Adipose tissue (tissue), 3 donors: ENCODE measurements around the gene TERT. TPM values are rescaled to one million over a fixed set of nuclear protein-coding genes. Genes with fewer than 3 reads are reported as not detected.

ENCODE experiments used
- H3K27ac ChIP-seq: one replicate; pipeline ENCODE4 v1.5.1; 2013; ENCODE audit warnings: low read depth, low read length
- WGBS, 3 donors: extraction: QIAGEN DNeasy Blood & Tissue Kit; methylation state at CpG; one replicate each; pipeline ENCODE4 v1.1.7; 2013; 5-methylcytosine and 5-hydroxymethylcytosine counted together
- polyA plus RNA-seq, 3 donors: library from polyadenylated mRNA; stranded (reverse); fragments of 200-250 nt; gene quantifications; one replicate each; pipeline ENCODE4 v1.2.3, GENCODE V29; 2013
- donor health status: healthy with polysubstance abuse.
- donor health status: Bipolar disorder and iron deficiency.
- donor health status: healthy.

The TERT gene
- polyA plus RNA-seq, 3 donors: 0.02 to 0.03 TPM; not detected in 1

DNA sequence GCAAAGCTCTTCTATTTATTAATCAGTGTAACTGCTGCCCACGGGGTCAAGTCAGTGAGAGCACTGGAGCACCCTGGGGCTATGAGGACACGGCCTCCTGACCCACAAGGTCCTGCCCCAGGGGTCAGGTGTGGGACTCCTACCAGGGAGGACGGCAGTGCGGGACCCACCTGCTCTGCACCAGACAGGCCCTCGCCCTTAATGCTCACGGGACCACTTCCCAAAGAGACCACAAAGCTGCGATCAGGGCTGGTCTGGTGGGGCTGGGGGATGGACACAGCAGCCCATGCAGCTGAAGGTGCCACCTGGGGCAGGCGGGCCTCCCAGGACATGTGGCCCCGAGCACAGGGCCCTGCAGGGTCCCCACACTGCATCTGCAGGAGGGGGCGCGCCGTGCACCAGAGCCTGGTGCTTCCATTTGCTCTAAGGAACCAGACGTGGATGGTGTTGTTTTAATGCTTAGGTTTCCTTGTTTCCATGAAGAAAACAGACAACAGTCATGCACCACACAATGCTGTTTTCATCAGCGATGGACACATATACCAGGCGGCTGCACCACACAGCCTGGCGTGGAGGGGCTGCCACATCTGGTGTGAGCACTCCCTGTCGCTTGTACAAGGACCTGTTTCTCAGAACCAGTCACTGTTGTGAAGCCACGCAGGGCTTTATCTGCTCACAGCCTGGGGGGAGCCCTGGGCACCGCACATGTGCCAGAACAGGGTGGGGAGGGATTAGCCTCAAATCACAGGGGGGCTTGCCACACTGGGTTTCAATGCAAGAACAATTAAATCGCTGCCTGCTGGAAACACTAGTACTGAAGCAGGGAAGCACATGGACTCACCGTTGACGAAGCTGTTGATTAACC, 27.4 kb upstream of the TERT start:
- no peak overlapping the region for H3K27ac ChIP-seq
- 93 to 95% (median 94%) methylated on average over 22 of the region's 22 CpGs for WGBS, 3 donors

GRCh38 chr5:1321576-1321975, 26.7 kb upstream of the TERT start:
- H3K27ac ChIP-seq: no peak overlapping the region
- WGBS, 3 donors: 93 to 97% (median 94%) methylated on average over 16 of the region's 16 CpGs

GRCh38 chr5:1320436-1321344, 25.8 kb upstream of the TERT start:
- no peak overlapping the region for H3K27ac ChIP-seq
- 87 to 91% (median 90%) methylated on average over 36 of the region's 36 CpGs for WGBS, 3 donors

- H3K27ac ChIP-seq: no peak overlapping the region
- 85 to 90% (median 89%) methylated on average over 17 to 21 of the region's 21 CpGs for WGBS, 3 donors
These were observed 24.8 kb upstream of the TERT start for GRCh38 chr5:1319436-1320256.

DNA sequence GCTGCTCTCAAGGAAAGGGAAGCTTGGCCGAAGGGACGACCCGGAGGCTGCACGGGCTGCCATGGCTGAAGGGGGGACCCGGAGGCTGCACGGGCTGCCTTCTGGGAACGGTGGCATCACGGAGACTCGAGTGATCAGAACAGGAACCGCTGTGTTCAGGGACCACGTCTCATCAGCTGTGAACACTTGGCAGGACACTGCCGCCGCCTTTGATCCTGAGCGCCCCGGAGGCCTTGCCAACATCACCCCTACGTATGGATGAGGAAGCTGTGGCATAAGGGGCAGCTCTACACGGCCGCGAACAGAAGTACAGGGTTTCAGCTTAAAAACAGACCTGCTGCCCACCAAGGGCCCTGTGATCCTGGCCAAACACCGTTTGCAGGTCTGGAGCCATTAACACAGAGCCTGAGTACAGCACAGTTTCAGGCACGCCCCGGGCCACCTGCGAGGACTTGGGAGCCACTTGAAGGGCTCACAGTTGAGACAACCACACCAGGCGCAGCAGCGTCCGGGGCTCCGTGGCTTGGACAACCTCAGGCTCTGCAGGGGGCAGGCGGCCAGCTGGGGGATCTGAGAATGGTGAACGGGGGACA, 23.9 kb upstream of the TERT start:
- WGBS, 3 donors: 90 to 95% (median 92%) methylated on average over 29 of the region's 29 CpGs
- no peak overlapping the region for H3K27ac ChIP-seq

- H3K27ac ChIP-seq: no peak overlapping the region
These were observed 23.2 kb upstream of the TERT start for GRCh38 chr5:1317921-1318565.

DNA sequence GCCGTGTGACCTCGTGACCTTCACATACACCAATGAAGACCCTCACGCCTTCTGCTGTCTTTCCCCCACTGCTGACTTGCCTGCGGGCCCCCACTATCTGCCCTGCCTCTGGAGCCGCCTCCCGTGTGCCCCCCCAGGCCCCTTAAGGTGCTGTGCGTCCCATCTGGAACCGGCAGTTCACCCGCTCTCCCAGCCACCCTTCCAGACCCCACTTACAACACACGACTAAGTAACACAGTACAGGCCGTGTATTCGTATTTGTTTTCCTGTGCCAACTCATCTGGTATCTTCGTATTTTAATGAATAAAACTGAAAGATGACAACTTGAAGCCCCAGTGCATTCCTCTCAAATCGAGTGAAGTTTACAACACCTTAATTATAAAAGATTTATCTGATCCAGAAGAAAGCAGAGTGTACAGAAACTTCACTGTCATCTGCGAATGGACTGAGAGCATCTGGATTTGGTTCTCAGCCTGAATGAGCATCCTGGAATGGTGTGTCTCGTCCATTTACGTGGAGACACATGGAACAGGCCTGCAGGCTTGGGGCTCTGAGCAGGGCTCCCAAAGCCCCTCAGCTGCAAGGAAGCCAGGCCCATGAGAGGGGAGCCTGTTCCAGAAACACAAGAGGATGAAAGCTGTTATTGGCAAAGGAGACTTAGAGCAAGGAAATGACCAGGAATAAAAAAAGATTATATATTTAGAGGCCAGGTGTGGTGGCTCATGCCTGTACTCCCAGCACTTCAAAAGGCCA, 21.9 kb upstream of the TERT start:
- WGBS, 3 donors: 32 to 63% (median 60%) methylated on average over 17 of the region's 17 CpGs
- H3K27ac ChIP-seq: no peak overlapping the region

More at GRCh38 chr5:1317921-1318565, 23.2 kb upstream of the TERT start:
- 92 to 94% (median 93%) methylated on average over 26 of the region's 26 CpGs for WGBS, 3 donors

DNA sequence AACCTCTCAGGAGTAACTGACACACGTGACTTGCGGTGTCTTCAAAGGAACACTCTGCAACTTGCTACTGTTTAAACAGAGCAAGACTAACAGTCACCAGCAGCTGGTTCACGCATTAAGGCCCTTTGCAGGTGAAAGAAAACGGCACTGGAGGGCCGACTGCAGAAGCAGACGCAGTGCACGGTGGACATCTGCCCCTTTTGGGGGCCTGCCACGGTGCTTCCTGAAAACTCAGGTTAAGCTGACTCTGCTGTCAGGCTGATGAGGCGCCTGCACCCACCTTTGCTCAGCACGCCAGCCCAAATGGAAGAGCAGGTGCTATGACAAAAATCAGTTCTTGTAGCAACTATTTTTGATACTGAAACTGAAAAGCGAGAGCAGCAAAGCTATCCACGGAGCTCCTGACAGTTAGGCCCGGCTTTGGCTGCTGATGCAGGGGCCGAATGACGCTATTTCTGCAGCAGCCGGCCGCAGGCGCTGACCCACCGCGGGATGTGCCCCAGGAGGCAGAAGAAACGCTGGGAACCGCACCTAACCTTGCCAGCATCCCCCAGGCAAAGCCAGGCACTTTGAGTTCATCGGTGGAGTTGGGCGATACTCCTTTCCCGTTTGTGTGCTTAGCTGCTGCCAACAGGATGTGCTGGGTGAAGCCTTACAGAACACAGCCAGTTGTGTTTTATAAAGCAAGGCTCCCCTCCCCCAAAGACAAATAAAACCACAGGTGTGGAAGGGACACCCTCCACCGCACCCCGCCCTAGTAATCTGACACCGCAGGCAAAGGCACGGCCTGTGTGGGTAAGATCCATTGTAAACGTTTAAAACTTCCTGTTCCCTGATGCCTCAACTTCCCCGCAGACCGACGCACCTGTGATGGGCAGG, 21.1 kb upstream of the TERT start:
- 9 to 26% (median 25%) methylated on average over 33 of the region's 33 CpGs for WGBS, 3 donors
- no peak overlapping the region for H3K27ac ChIP-seq

DNA sequence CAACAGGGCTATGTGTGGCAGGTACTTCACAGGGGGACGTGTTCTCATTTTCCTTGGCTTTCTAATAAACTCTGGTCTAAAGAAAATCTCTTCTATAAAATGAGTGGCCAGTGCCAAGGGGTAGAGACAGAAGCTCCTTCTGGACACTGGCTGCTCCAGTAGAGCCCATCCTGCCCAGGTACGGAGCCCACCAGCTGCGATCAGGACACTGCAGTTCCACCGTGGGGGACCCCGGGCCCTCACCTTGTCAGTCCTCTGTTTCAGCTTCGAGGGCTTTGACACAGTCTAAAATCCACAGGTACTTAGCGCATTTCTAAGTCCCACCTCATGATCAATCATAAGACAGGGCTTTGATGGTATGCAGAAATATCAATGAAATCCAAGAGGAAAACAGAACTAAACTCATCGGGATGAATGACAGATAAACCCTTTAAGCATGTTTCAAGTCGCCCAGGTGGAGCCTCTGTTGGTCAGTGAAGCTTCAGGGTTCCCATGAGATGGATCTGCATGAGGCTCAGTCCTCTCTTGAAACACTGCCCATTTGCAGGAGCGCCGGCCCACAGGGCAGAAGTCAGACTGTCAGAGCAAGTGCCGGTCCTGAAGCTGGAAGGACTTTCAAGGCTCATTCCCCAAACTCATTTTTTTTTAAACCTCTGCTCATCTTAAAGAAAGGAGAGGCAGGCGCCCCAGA, 20.3 kb upstream of the TERT start:
- WGBS, 3 donors: 55 to 83% (median 79%) methylated on average over 13 of the region's 13 CpGs
- no peak overlapping the region for H3K27ac ChIP-seq

DNA sequence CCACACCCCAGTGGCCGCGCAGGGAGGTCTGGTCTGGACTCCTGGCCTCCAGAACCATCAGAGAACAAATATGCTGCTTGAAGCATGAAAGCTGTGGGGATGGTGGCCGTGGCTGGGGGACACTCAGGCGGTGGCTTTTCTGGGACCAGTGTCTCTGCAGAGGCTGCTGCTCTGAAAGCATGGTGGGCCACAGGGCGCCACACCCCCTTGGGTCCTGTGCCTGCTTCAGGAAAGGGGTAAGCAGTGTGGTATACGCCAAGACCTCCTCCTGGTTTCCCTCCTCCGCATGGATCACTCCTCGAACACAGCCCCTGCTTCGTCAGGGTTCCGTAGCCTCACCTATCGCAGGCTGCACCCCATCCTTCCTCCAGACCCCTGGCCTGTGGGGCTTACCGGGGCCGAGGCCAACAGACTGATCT, 19.7 kb upstream of the TERT start:
- 93 to 97% (median 96%) methylated on average over 13 of the region's 13 CpGs for WGBS, 3 donors
- no peak overlapping the region for H3K27ac ChIP-seq

DNA sequence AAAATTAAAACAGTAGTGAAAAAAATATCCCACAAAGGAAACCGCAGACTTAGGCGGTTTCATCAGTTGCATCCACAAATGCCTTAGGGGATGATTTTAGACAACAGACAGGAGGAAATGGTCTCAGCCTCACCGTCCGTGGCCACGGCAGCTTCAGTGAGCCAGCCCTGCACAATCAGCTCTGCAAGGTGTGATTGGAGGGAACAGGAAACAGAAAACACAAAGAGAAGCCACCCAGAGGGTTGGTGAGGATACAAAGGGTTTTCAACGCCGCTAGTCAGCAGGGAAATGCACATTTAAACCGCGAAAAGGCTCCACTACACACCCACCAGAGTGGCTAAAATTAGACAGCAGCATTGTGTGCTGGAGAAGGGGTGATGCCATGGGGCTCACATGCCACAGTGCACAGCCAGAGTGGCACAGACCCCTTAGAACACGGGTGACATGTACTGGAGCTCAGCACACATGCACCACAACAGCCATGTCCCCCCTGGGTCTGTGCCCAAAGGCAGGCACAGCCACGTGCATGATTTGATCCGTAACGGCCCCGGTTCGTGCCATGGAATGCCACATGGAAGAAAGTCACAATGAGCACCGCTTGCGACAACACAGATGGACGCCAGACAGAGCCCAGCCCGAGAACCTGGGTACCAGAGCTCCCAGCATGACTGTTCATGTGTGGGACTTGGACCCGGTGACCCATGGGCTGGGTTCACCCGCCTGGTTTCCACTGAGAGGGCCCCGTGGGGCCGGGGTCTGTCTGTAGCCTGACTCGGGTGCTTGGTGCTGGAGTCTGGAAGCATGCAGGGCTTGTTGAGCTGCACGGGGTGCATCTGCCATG, 18.3 kb upstream of the TERT start:
- WGBS, 3 donors: 53 to 80% (median 61%) methylated on average over 25 of the region's 25 CpGs
- no peak overlapping the region for H3K27ac ChIP-seq

DNA sequence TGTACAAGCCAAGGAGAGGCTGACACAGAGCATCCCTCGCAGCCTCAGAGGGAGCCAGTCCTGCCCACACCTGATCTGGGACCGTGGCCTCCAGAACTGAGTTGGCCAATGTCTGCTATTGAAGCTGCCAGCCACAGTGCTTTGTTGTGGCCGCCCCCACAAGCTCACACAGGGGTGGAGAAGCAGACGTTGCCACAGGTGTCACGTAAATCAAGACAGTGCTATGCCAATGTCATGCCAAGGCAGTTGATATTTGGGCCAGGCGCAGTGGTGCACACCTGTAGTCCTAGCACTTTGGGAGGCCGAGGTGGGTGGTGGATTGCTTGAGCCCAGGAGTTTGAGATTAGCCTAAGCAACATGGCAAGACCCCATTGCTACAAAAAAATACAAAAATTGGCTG, 17.3 kb upstream of the TERT start:
- H3K27ac ChIP-seq: no peak overlapping the region
- 74 to 88% (median 80%) methylated on average over 7 of the region's 7 CpGs for WGBS, 3 donors

- no peak overlapping the region for H3K27ac ChIP-seq
- WGBS, 3 donors: 84 to 91% (median 91%) methylated on average over 15 of the region's 15 CpGs
These were observed 16.7 kb upstream of the TERT start for GRCh38 chr5:1311439-1312055.

GRCh38 chr5:1310118-1310517, 15.2 kb upstream of the TERT start:
- 87 to 96% (median 92%) methylated on average over 7 of the region's 7 CpGs for WGBS, 3 donors
- H3K27ac ChIP-seq: no peak overlapping the region
